ENCODE results near the gene TMEFF2. TPM values are rescaled to one million over a fixed set of nuclear protein-coding genes. Genes with fewer than 3 reads are reported as not detected.

The TMEFF2 gene
- total and polyA plus RNA-seq, 2 of the 8 experiments (the other 6 are each of a cell fraction or from before 2014, with no cell fraction given) = 0.91 to 3.7 TPM

DNA sequence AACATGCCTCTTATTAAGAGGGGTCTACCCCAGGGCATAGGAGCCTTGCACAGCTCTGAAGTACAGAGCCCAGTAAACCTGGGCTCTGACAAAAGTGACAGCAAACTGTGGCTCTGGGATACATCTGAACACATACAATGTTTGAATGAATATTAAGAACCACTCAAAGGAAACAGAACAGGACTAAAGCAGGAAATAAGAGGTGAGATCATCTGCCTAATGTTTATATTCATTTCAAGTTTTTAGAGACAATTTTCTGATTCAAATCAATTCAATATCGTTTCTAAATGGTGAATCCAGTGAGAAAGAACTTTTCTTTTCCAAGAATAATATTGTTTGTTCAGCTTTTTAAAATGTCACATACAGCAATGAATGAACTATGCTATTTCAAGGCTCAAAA lies 211.1 kb downstream of the TMEFF2 start:
- no peak overlapping the region for H4K8ac ChIP-seq (ENCODE audit: extremely low read depth, insufficient read depth, low read length)
- H3K36me3 ChIP-seq (ENCODE audit: control insufficient read depth in 2 of 4, insufficient read depth in 4 of 4, low read length in 3 of 4) = no peaks in the 10 kb centered on the region
- H4K5ac ChIP-seq (ENCODE audit: insufficient read length, low read depth, low read length) = no peak overlapping the region
- no peaks in the 10 kb centered on the region for H3K79me1 ChIP-seq (ENCODE audit: low read depth, low read length)
- H3K4me2 ChIP-seq (ENCODE audit: insufficient read depth in 1 of 2, low read depth in 2 of 2, low read length in 2 of 2) = no peak overlapping the region
- H2BK120ac ChIP-seq (replicated peaks; ENCODE audit: low read depth, low read length) = no peak overlapping the region
- no peak overlapping the region for H3K27ac ChIP-seq (ENCODE audit: low read depth, low read length)
- H3K27me3 ChIP-seq (replicated peaks in 1 of 4; ENCODE audit: control insufficient read depth in 3 of 4, extremely low read depth in 1 of 4, insufficient read depth in 3 of 4, low read length in 3 of 4) = no peaks in the 10 kb centered on the region
- H3K4me1 ChIP-seq (replicated peaks in 1 of 4; ENCODE audit: control insufficient read depth in 3 of 4, insufficient read depth in 4 of 4, low read length in 3 of 4) = peaks cover 0 to 13% (median 2%) of the 10 kb centered on the region in 4 experiments; a peak in 1 of 7 replicates
- WGBS, 2 experiments (ENCODE audit: extremely low coverage in 1 of 2, insufficient coverage in 1 of 2, insufficient read length in 1 of 2, insufficient replicate concordance in 2 of 2, low coverage in 1 of 2, low lambda C conversion rate in 2 of 2, missing lambda C conversion rate in 1 of 2) = 83% methylated on average over 1 of the region's 1 CpG; no CpG with 5 or more reads in 1 of the 2 experiments
- no peak overlapping the region for H3K9ac ChIP-seq (replicated peaks in 1 of 4; ENCODE audit: extremely low read depth in 1 of 4, low read depth in 3 of 4, low read length in 3 of 4)
- H4K20me1 ChIP-seq (replicated peaks in 1 of 2; ENCODE audit: control insufficient read depth in 1 of 2, insufficient read depth in 2 of 2, low read length in 2 of 2) = no peaks in the 10 kb centered on the region
- no peak overlapping the region for H3K4ac ChIP-seq (replicated peaks; ENCODE audit: insufficient read length, low read depth, low read length)
- no peak overlapping the region for H3K56ac ChIP-seq (replicated peaks; ENCODE audit: insufficient read length, low read depth, low read length)
- no peak overlapping the region for H2BK20ac ChIP-seq (ENCODE audit: low read length)
- no peak overlapping the region for H2BK5ac ChIP-seq (ENCODE audit: low read depth, low read length)
- DNase-seq (ENCODE audit: low read depth in 1 of 2, low spot score in 2 of 2) = no peak
- H3K23ac ChIP-seq (ENCODE audit: insufficient read length) = no peak overlapping the region
- H3K79me2 ChIP-seq (ENCODE audit: control insufficient read depth in 1 of 2, insufficient read depth in 2 of 2, low read length in 2 of 2) = no peaks in the 10 kb centered on the region
- H3K18ac ChIP-seq (ENCODE audit: extremely low read depth, low read length) = no peak overlapping the region
- H3K4me3 ChIP-seq (ENCODE audit: extremely low read depth in 1 of 4, insufficient read depth in 2 of 4, low read depth in 3 of 4, low read length in 4 of 4) = no peak overlapping the region
- H2BK12ac ChIP-seq (ENCODE audit: low read depth, low read length) = no peak overlapping the region
- H2BK15ac ChIP-seq (ENCODE audit: low read length) = no peak overlapping the region
- no peak overlapping the region for H3K14ac ChIP-seq (ENCODE audit: insufficient read length)
- no peak overlapping the region for H4K91ac ChIP-seq (replicated peaks; ENCODE audit: insufficient read length, low read length)
- POLR2A ChIA-PET (ENCODE audit: partially characterized antibody) = interaction anchor here (0.6 kb wide), 1 partner anchor 197 kb away, joined by 3 read pairs; no protein-coding TSS in a partner anchor
- no peaks in the 10 kb centered on the region for H3K9me3 ChIP-seq (ENCODE audit: insufficient read depth in 2 of 2, low read depth in 1 of 2, low read length in 1 of 2)
- H2AK5ac ChIP-seq (ENCODE audit: low read depth, low read length) = no peak overlapping the region
- CTCF ChIA-PET (ENCODE audit: partially characterized antibody) = no interaction called here
- FAIRE-seq = no peak
- no peaks in the 10 kb centered on the region for H3K23me2 ChIP-seq (ENCODE audit: low read depth, low read length)
- no peak overlapping the region for H2AFZ ChIP-seq (ENCODE audit: low read length)
- TF ChIP-seq, protein P1, sequence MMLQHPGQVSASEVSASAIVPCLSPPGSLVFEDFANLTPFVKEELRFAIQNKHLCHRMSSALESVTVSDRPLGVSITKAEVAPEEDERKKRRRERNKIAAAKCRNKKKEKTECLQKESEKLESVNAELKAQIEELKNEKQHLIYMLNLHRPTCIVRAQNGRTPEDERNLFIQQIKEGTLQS (IDR thresholded peaks at IDR 0.05; ENCODE audit: insufficient read depth, low read depth, low read length) = no peak
- TF ChIP-seq KDM4A (IDR thresholded peaks at IDR 0.05; ENCODE audit: low read depth, low read length, severe bottlenecking) (no peak), GTF2F1 (IDR thresholded peaks at IDR 0.05; ENCODE audit: borderline replicate concordance, low read depth, low read length) (no peak), JUND (IDR thresholded peaks at IDR 0.05; ENCODE audit: low read length) (no peak), RXRA (IDR thresholded peaks at IDR 0.05; ENCODE audit: insufficient read depth, low read depth, low read length) (no peak), RNF2 (IDR thresholded peaks at IDR 0.05; ENCODE audit: borderline replicate concordance, low read depth, low read length, missing control alignments, poor library complexity, severe bottlenecking) (no peak), POLR2AphosphoS5 (IDR thresholded peaks at IDR 0.05; ENCODE audit: low read depth, low read length) (no peak), SAP30 (IDR thresholded peaks at IDR 0.05; ENCODE audit: insufficient read depth, insufficient replicate concordance, low read length) (no peak), RAD21 (IDR thresholded peaks at IDR 0.05 in 1 of 2, conservative IDR thresholded peaks at IDR 0.05 in 1 of 2; ENCODE audit: low read depth in 2 of 2, low read length in 2 of 2) (no peak), FOSL1 (IDR thresholded peaks at IDR 0.05; ENCODE audit: insufficient read depth, low read depth, low read length) (no peak)

Data from H1 (cell line).